GM20431 (cell line): Measurements from ENCODE around the gene SENP7.
"Not testable (repeated sequence)": the region's sequence is repeated elsewhere in the genome, so short reads cannot be mapped to it uniquely, and the experiment has no call there.

Experiments
- in situ Hi-C: fragments of 300-500 bp; cut with MseI, MboI; formaldehyde crosslinking; loops from one replicate; pipeline ENCODE4 v1.15.0; 2020; ENCODE audit warnings: low sequenced_read_pairs; ENCODE audit not compliant: unreplicated experiment

The SENP7 gene

GRCh38 chr3:101377796-101378195, 135.2 kb downstream of the SENP7 start:
- in situ Hi-C loops = no loop called here

- in situ Hi-C loops = no loop called here
Measured at GRCh38 chr3:101377209-101377608, 135.8 kb downstream of the SENP7 start.

DNA sequence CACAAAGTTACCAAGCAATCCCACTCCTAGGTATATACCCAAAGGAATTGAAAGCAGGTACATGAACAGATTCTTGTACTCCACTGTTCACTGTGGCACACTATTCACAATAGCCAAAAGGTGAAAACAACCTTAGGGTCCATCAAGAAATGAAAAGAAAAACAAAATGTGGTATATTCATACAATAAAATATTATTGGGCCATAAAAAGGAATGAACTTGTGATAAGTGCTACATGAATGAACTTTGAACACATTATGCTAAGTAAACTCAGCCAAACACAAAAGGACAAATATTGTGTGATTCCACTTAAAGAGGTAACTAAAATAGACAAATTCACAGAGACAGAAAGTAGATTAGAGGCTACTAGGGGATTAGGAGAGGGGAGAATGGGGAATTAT, 137.4 kb downstream of the SENP7 start:
- in situ Hi-C loops = no loop called here

DNA sequence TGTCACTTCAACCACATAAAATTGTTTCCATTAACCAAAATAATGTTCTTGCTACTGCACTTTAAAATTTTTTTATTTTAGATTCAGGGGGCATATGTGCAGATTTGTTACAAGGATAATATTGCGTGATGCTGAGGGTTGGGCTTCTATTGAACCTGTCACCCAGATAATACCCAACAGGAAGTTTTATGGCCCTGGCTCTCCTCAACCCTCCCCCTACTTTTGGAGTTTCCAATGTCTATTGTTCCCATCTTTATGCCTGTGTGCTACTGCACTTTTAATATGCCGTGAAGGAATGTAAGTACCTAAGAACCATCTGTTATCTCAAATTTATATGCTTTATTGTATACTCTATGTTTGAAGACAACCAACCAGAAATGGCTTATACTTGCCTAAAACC, 150.6 kb downstream of the SENP7 start:
- in situ Hi-C loops = no loop called here

- in situ Hi-C loops = no loop called here
Measured at GRCh38 chr3:101351829-101352228, 161.2 kb downstream of the SENP7 start.

GRCh38 chr3:101340591-101340990, 172.4 kb downstream of the SENP7 start:
- in situ Hi-C loops = no loop called here

GRCh38 chr3:101333883-101334282, 179.1 kb downstream of the SENP7 start:
- in situ Hi-C loops = no loop called here

- in situ Hi-C loops = no loop called here
Measured at GRCh38 chr3:101329016-101329673, 183.9 kb downstream of the SENP7 start.

- in situ Hi-C loops = no loop called here
Measured at GRCh38 chr3:101325393-101326134, 187.4 kb downstream of the SENP7 start.

DNA sequence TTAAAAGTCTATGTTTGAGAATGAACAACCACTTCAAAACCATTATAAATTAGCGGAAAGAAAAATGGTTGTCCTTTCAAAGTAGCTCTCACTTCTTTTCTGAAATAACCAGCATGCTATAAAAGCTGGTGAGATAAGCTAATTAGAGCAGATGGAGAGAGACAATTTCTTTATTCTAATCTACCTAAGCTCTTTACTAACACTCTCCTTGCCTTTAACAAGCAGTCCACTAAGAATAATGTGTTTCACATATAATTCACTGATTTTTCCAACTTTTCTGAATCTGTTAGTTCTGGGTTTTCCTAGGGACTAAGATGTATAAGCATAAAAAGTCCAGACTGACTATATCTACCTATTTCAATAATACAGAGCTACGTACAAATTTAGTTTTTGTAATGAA, 192.5 kb downstream of the SENP7 start, which contains the start of gene IMPG2:
IMPG2 (minus strand) TSS at position 101 of the 400 bp plus-strand sequence. CDS start 203 bp downstream, outside the sequence.
- in situ Hi-C loops = no loop called here

DNA sequence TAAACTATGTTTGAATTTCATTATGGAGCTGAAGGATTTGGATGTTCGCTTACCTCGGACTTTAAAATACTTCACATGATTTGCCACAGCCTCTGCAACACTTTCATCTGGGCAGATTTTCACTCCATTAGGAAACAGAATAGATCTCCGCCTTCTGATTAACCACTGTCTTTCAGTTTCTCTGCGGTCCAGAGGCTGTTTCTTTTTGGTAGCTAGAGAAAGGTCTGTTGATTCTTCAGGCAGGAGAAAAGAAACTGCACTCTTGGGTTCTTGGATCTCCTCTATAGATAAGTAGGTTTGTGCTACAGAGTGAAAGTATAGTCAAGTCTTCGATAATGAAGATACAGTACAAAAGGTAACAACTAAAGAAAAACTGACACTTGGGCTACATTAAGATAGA, 193.5 kb downstream of the SENP7 start:
- in situ Hi-C loops = no loop called here

GRCh38 chr3:101312545-101312944, 200.5 kb downstream of the SENP7 start:
- in situ Hi-C loops = no loop called here

- in situ Hi-C loops = no loop called here
Measured at GRCh38 chr3:101311676-101312075, 201.3 kb downstream of the SENP7 start.

DNA sequence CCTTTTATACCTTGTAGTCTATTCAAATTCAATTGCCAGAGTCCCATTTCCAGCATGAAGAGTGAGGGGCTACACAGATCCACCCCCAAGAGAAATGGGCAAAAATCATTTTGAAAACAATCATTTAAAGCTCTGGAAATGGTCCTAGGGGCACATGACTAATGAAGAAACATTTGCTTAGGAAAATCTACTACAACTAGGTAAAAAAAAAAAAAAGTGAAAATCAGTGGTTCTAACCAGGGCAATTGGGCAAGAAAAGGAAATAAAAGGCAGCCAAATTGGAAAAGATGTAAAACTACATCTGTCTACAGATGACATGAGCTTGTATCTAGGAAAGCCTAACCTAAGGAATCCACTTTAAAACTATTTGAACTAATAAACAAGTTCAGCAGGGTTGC, 202.0 kb downstream of the SENP7 start:
- in situ Hi-C loops = no loop called here

GRCh38 chr3:101308147-101308772, 204.8 kb downstream of the SENP7 start:
- in situ Hi-C loops = not testable (repeated sequence)

DNA sequence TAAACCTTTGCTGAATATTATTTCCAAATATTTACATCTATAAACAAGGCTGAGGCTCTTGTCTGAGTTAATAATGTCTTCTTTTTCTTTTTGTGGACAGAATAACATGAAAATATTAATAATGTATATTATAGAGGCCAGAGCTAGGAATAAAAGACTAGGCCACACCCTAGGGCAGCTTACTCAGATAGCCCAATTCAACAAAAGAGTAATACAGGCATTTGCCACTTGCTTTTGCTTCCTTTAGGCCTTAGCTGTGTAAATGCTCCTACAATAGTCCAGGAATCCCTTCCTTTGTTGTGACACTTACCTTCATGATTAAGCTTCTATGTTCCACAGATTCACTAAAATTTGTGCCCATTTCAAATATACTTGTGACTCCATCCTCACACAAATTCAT, 209.2 kb downstream of the SENP7 start:
- in situ Hi-C loops = no loop called here

- in situ Hi-C loops = no loop called here
Measured at GRCh38 chr3:101303089-101303731, 209.8 kb downstream of the SENP7 start.

GRCh38 chr3:101300073-101300472, 212.9 kb downstream of the SENP7 start:
- in situ Hi-C loops = no loop called here

- in situ Hi-C loops = no loop called here
Measured at GRCh38 chr3:101292027-101292426, 221.0 kb downstream of the SENP7 start.

GRCh38 chr3:101288294-101288693, 224.7 kb downstream of the SENP7 start:
- in situ Hi-C loops = no loop called here

- in situ Hi-C loops = no loop called here
Measured at GRCh38 chr3:101284757-101285156, 228.3 kb downstream of the SENP7 start.
